ENCODE measurements around the gene APRT. TPM values are rescaled to one million over a fixed set of nuclear protein-coding genes. Genes with fewer than 3 reads are reported as not detected.

Gene APRT
- total RNA-seq, 1 experiment from 2014 or later = 226 TPM

DNA sequence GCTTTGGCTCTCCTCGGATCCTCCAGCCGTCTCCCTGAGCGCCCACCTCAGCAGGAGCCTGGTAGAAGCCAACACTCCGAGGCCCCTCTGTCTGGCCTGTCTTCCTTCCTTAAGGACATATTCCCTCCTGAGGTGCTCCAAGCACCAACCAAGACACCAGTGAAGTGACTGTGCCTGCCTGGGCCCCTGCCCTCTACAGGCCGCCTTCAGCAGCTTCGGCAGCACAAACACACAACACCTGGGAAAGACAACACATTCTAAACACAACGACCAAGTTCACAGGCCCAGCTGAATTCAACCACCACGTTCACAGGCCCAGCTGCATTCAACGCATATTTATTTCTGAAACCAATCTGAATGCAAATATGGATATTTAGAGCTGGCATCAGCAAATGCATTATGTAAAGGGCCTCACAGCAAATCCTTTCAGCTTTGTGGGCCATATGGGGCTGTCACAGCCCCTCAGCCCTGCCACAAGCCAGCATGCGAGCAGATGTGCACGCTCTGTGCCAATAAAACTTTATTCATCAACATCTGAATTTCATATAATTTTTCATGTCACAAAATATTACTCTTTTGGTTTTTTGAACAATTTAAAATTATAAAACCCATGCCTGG lies 32.8 kb upstream of the APRT start:
- in situ Hi-C loops (cut with HindIII; ENCODE audit: low pct_unique_long_range_greater_than_20kb, low sequenced_read_pairs) = no loop called here
- DNase-seq (ENCODE audit: low read depth, low spot score) = no peak

DNA sequence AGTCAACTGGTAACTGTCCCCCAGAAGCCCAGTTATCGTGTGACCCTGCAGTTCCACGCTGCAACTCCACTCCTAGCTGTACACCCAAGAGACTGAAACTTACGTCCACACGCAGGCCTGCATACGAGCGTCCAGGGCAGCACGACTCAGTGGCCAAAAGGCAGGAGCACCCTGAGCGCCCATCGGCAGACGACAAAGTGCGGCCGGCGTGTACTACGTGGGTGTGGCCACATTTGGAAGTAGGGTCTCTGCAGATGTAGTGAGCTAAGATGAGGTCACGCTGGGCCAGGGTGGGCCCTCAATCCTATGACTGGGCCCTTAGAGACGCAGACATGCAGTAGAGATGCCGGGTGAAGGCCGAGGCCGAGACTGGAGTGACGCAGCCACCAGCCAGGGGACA lies 31.5 kb upstream of the APRT start:
- in situ Hi-C loops (cut with HindIII; ENCODE audit: low pct_unique_long_range_greater_than_20kb, low sequenced_read_pairs) = no loop called here
- no peak for DNase-seq (ENCODE audit: low read depth, low spot score)

DNA sequence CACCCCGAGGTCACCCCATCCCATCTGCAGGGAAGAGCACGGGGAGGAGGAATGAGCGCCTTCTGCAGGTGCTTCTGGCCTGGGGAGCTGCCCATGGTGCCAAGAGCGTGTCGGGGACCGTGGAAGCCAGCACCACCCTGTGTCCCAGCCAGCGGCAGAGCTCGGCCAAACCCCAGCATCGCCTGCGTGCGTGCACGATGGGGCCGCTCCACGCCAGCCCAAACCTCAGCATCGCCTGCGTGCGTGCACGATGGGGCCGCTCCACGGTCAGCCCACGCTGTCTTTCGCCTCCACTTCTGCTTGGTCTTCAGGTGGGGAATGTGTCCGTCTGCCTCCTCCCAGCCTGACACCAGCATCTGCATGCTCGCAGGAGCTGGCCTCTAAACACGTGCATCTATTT lies 31.1 kb upstream of the APRT start:
- DNase-seq (ENCODE audit: low read depth, low spot score) = no peak
- in situ Hi-C loops (cut with HindIII; ENCODE audit: low pct_unique_long_range_greater_than_20kb, low sequenced_read_pairs) = no loop called here

DNA sequence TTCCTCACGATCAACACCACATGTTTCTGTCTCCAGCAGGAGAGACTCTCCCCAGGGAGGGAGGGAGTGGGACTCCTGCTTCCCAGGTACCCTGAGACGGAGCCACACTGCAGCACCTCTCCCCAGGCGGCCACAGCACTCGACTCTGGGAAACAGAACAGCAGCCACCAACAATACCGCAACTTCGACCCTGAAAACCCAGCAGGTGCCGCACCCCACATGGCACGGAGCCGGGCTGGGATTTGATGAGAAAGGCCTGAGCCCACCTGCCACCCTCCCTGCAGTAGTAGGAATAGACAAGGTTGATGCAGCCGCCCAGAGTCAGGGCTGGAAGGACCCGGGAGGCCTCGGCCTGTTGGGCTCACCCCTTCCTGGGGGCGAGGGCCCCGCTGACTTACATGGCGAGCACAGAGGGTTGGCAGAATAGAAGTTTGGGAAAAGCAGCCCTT lies 30.6 kb upstream of the APRT start:
- in situ Hi-C loops (cut with HindIII; ENCODE audit: low pct_unique_long_range_greater_than_20kb, low sequenced_read_pairs) = no loop called here
- no peak for DNase-seq (ENCODE audit: low read depth, low spot score)

DNA sequence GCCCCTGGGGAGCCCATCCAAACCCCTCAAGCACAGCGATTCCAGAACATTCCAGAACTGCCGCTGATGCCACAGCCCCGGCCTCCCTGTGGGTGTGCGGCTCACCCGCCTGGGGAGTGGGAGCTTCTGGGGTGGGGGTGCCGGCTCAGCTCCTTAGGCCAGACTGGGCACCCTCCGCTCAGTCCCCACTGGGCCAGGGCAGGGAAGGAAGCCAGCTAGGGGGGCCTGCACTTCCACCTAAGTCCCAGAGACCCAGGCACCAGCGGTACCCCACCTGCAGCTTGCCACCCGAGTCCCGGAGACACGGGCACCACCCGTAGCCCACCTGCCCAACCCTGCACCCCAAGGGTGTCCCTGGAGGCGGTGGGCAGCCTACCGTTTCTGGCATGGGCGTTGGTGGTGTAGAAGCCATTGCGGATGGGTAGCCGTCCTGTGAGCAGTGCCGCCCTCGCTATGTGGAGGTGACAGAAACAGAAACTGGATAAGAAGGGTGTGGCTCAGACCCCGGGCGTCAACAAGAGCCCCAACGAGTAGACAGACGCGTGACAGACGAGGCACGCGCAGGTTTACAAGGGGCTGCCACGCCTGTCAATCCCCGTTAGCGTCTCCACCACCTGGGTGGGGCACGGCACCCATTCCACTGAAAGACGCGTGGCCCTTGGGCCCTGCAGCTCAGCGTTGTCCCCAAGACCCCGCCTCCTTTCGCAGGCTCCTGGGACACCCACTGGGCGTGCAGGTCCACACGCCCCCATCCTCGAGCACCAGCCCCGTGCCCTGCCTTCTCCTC lies 30.0 kb upstream of the APRT start:
- in situ Hi-C loops (cut with HindIII; ENCODE audit: low pct_unique_long_range_greater_than_20kb, low sequenced_read_pairs) = no loop called here

DNA sequence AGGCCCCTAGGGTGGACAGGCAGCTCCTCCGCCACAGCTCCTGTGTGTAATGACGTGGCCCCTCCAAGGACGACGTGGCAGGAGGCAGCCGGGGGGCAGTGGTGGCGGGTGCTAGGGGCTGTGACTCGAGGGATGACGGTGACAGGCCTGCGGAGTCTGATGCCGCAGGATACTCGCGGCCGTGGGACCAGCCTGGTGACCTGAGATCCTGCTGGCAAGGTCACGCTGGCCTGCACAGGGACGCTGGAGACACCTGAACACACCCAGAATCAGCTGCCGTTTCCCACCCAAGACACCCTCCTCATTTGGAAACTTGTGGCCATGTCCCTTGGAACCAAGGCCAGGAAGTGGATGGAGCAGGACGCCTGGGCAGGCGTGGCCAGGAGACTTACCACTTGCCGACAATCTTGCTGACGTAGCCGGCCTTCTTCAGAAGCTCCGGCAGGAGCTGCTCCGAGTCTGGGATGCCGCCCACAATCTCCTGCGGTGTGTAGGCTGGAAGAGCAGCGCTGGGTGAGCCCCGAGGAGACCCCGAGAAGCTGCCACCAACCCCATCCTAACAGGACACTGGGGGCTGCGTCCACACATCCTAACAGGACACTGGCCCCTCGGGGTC lies 29.0 kb upstream of the APRT start:
- DNase-seq (ENCODE audit: low read depth, low spot score) = no peak
- in situ Hi-C loops (cut with HindIII; ENCODE audit: low pct_unique_long_range_greater_than_20kb, low sequenced_read_pairs) = no loop called here

More for the DNA sequence above, 30.0 kb upstream of the APRT start:
- no peak for DNase-seq (ENCODE audit: low read depth, low spot score)

DNA sequence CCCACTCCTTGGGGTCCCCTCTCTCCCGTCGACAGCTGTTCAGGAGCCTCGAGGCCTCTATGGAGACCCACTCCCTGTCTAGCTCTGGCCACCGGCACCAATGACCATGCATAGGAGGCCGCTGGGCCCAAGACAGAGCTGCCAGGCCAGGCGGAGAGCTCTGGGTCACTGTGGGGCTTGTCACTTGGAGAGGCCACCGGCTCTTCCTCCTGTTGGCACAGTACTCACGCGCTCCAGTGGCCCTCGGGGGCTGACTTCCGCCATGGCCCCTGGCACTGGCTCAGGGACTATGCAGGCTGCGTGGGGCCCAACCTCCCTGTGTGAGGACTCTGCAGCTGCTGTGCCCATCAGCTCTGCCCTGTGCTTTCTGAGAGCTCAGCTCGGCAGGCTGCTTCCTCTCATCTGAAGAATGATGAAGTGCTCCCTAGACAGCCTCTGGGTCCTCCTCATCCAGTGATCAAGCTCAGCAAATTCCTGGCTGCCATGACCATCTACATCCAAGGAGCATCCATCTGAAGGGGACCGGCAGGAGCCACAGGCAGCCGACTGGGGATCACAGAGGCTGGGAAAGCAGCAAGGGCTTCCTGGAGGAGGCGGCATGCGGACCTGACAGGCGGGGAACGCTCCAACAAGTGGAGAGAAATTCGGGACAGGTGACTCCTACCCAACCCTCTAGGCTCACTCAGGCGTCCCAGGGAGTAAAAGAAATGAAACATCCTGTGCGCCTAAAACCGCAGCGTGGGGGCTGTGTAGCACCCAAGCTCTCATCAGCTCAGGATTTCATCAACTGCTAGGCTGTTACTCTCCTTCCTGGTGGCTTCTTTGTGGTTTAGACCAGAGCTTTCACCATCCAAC lies 28.2 kb upstream of the APRT start:
- in situ Hi-C loops (cut with HindIII; ENCODE audit: low pct_unique_long_range_greater_than_20kb, low sequenced_read_pairs) = no loop called here

DNA sequence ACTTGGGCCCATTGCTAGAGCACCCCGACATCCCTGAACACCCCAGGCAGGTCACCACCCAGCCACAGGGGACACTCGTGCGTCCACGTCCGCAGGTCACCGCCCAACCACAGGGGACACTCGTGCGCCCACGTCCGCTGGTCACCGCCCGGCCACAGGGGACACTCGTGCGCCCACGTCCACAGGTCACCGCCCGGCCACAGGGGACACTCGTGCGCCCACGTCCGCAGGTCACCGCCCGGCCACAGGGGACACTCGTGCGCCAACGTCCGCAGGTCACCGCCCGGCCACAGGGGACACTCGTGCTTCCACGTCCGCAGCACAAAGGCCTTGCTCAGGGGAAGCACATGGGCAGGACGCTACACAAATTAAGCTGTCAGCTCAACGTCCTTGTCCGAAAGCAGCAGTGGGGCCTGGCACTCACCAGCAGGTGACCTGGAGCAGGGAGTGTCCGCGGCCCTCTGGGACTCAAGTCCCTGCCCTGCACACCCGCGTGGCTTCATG lies 27.4 kb upstream of the APRT start:
- DNase-seq (ENCODE audit: low read depth, low spot score) = no peak
- in situ Hi-C loops (cut with HindIII; ENCODE audit: low pct_unique_long_range_greater_than_20kb, low sequenced_read_pairs) = no loop called here

More for the DNA sequence above, 28.2 kb upstream of the APRT start:
- DNase-seq (ENCODE audit: low read depth, low spot score) = no peak

DNA sequence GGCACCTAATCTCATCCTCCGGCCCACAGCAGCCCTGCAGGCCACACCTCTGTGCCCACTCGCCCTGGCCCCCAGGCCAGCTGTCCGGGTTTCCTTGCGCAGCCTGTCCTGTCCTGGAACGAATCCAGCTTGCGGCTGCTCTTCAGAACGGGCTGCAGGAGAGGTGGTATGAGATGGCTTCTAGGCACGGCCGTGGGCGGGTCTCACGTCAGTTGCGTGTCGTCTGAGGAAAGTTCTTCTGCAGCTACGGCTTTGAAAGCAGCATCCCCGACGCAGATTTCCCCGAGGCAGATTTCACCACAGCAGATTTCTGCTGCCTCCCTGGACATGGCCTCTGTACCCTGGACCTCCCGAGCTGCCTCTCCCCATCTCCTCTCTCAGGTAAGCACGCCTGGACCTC lies 26.8 kb upstream of the APRT start:
- DNase-seq (ENCODE audit: low read depth, low spot score) = no peak
- in situ Hi-C loops (cut with HindIII; ENCODE audit: low pct_unique_long_range_greater_than_20kb, low sequenced_read_pairs) = no loop called here

DNA sequence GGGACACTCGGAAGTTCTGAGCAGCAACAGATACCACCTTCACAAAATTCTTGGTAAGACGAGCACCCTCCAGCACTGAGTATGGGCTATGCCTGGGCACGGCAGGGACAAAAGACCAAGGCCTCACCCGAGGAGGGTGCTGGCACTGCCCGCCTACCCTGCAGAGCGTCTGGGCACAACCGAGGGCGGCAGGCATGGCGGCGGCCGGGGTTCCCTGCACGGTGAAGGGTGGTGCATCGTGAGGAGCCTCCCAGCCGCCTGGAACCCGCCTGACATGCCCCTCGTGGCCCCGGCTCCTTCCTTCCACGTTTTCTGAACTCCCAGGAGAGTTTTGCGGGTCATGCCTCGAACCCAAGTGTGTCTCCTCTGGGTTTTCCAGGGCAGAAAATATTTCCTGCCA lies 26.1 kb upstream of the APRT start:
- no peak for DNase-seq (ENCODE audit: low read depth, low spot score)
- in situ Hi-C loops (cut with HindIII; ENCODE audit: low pct_unique_long_range_greater_than_20kb, low sequenced_read_pairs) = no loop called here

DNA sequence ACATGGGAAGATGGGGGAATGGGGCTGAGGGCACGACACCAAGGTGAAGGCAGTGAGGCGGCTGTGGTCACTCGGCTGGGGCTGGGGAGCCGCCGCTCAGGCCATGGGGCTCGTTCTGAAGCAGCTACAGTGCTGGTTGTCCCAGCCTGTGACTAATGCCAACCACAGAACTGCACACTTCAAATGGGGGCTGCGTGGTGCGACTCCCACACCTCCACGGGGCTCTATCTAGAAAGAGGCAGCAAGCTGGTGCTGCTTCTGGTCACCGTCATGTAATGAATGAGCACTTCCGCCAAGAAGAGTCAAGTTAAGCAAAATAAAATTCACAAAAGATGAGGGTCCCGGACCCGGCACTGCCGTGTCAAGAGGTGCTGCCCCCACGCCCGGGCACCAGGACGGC lies 25.1 kb upstream of the APRT start:
- in situ Hi-C loops (cut with HindIII; ENCODE audit: low pct_unique_long_range_greater_than_20kb, low sequenced_read_pairs) = no loop called here
- DNase-seq (ENCODE audit: low read depth, low spot score) = no peak

DNA sequence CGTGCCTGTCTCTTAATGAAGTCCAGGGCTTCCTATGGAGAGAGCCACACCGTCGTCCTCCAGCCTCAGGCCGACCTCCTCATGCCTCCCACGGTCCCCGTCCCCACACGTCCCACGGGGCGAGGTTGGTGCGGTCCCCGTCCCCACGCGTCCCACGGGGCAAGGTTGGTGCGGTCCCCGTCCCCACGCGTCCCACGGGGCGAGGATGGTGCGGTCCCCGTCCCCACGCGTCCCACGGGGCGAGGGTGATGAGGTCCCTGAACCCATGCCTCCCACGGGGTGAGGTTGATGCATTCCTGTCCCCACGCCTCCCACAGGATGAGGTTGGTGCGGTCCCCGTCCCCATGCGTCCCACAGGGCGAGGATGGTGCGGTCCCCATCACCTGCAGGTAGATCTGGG lies 24.1 kb upstream of the APRT start:
- in situ Hi-C loops (cut with HindIII; ENCODE audit: low pct_unique_long_range_greater_than_20kb, low sequenced_read_pairs) = no loop called here
- DNase-seq (ENCODE audit: low read depth, low spot score) = no peak

DNA sequence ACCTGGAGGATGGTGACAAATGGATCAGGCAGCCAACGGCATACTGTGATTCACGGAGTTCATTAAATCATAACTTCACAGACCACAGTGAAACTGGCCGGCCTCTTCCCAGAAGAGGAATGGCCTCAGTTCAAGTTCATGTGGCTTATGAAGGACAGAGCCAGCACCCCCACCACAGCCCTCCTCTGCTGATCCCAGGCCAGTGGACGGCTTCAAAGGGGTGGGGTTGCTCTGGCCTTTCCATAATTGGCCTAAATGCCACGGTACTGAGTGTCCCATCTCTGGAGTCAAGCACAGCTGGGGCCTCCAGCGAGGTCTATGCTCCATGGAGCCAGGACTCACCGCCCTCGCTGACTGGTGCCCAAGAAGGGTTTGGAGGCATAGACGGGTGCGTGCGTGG lies 23.7 kb upstream of the APRT start:
- DNase-seq (ENCODE audit: low read depth, low spot score) = no peak
- in situ Hi-C loops (cut with HindIII; ENCODE audit: low pct_unique_long_range_greater_than_20kb, low sequenced_read_pairs) = no loop called here

DNA sequence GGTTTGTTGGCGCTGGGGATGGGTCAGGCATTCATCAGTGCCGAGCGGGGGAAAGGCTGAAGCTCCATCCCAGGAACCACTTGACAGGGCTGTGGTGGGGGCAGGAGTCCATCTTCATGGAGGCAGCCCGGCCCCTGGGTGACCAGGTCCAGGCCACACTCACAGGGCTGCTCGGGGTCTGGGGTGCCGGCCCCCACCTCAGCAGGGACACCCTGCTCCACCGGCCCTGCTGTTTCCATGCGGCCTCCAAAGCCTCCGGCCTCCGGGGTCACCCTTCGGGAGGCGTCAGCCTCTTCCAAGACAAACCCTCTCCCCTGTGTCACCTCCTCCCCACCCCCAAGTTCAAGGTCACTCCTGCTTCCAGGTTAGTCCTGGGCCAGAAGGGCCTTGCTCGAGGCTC lies 22.9 kb upstream of the APRT start:
- in situ Hi-C loops (cut with HindIII; ENCODE audit: low pct_unique_long_range_greater_than_20kb, low sequenced_read_pairs) = no loop called here
- DNase-seq (ENCODE audit: low read depth, low spot score) = no peak

DNA sequence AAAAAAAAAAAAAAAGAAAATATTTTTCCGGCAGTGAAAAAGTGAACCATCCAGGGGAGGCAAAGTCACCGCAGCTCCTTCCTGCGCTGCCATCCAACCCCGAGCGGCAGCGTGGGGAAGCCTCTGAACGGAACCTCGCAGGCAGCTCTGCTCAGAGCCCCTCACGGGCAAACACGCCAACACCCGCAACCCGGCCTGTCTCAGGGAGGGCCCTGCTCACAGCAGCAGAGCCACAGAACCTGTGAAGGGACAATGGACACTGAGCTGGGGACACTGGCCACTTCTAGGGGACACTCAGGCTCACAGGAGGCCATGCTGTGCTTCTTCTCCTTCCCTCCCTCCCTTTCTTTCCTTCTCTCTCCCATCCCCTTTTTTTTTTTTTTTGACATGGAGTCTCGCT lies 21.4 kb upstream of the APRT start:
- DNase-seq (ENCODE audit: low read depth, low spot score) = no peak
- in situ Hi-C loops (cut with HindIII; ENCODE audit: low pct_unique_long_range_greater_than_20kb, low sequenced_read_pairs) = no loop called here

DNA sequence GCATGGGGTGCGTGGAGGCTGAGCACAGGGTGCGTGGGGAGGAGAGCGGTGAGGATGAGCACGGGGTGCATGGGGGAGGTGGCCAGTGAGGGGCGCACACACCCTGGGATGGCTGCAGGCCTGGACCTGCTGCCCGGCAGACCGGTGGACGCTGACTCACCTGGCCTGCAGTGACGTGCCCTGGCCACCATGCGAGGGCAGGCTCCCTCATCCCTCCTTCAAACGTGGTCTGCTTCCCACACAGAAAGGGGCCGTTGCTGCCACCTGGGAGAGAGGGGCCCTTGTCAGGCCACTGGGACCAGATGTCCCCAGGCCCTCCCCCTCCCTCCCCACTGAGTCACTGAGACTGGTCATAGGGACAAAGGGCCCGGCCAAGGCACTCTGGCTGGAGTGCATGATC lies 20.1 kb upstream of the APRT start:
- no peak for DNase-seq (ENCODE audit: low read depth, low spot score)
- in situ Hi-C loops (cut with HindIII; ENCODE audit: low pct_unique_long_range_greater_than_20kb, low sequenced_read_pairs) = no loop called here

DNA sequence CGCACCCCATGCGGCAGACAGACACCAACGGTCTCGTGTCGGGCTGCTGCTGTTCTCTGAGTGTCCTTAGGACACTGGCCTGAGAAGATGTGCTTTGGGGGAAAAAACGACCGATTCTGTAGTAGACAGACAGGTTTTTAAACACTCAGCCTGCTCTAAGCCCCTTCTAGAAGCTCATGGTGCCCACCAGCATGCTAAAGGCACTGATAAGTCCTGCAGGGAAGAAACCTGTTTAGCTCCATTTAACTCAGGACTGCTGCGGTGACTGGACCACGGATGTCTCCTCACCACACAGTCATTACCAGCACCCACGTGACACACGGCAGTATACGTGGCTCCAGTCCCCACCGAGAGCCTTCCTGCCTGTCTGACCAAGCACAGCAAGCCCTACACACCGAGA lies 19.1 kb upstream of the APRT start:
- in situ Hi-C loops (cut with HindIII; ENCODE audit: low pct_unique_long_range_greater_than_20kb, low sequenced_read_pairs) = no loop called here
- no peak for DNase-seq (ENCODE audit: low read depth, low spot score)

DNA sequence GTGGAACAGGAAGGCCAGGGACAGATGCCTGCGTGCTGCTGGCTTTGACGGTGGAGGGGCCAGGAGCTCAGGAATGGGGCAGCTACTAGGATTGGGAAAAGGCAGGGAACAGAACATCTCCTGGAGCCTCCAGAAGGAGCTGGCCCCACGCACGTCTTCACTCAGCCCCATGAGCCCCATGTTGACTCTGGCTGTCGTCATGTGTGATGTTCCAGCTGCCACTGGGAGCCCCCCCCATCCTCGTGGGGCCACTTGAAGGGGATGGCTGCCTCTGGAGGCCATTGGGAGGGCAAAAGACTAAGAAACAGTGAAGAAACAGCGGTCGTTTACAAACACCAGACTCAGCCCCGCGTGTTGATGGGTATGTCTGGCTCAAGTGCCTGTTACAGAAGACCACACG lies 18.5 kb upstream of the APRT start:
- no peak for DNase-seq (ENCODE audit: low read depth, low spot score)
- in situ Hi-C loops (cut with HindIII; ENCODE audit: low pct_unique_long_range_greater_than_20kb, low sequenced_read_pairs) = no loop called here

Data from SK-MEL-5 (cell line).